ENCODE measurements around the gene PDLIM3.

PDLIM3 gene

DNA sequence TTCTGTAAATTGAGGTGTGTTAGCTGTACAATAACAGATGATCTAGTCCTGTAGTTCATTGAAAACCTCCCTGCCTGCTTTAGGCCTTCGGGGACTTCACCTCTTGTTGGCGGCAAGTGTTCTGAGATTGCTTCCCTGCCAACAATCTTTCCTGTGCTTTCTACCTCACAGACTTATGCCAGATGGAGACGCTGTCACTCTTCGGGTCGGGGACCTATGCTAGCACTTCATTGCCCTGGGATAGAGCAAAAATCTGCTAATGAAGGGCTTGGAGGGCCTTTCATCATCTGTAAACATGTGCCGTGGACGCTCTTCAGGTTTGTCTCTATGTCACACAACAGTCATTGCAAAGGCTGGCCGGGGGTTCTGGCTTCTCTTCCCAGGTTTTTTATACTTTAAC, 4.7 kb upstream of the PDLIM3 start:
- H3K27me3 ChIP-seq (ENCODE audit: insufficient read depth, poor library complexity, severe bottlenecking): peaks cover 17% of the 10 kb centered on the region
- DNase-seq (ENCODE audit: low read depth in 1 of 2, low spot score in 1 of 2): no peak
- no peak overlapping the region for H3K4me3 ChIP-seq (replicated peaks; ENCODE audit: insufficient read depth, low read length)
- TF ChIP-seq, protein P1, sequence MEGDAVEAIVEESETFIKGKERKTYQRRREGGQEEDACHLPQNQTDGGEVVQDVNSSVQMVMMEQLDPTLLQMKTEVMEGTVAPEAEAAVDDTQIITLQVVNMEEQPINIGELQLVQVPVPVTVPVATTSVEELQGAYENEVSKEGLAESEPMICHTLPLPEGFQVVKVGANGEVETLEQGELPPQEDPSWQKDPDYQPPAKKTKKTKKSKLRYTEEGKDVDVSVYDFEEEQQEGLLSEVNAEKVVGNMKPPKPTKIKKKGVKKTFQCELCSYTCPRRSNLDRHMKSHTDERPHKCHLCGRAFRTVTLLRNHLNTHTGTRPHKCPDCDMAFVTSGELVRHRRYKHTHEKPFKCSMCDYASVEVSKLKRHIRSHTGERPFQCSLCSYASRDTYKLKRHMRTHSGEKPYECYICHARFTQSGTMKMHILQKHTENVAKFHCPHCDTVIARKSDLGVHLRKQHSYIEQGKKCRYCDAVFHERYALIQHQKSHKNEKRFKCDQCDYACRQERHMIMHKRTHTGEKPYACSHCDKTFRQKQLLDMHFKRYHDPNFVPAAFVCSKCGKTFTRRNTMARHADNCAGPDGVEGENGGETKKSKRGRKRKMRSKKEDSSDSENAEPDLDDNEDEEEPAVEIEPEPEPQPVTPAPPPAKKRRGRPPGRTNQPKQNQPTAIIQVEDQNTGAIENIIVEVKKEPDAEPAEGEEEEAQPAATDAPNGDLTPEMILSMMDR (IDR thresholded peaks at IDR 0.05; ENCODE audit: insufficient read depth, low read length): no peak
- TF ChIP-seq, protein P2, sequence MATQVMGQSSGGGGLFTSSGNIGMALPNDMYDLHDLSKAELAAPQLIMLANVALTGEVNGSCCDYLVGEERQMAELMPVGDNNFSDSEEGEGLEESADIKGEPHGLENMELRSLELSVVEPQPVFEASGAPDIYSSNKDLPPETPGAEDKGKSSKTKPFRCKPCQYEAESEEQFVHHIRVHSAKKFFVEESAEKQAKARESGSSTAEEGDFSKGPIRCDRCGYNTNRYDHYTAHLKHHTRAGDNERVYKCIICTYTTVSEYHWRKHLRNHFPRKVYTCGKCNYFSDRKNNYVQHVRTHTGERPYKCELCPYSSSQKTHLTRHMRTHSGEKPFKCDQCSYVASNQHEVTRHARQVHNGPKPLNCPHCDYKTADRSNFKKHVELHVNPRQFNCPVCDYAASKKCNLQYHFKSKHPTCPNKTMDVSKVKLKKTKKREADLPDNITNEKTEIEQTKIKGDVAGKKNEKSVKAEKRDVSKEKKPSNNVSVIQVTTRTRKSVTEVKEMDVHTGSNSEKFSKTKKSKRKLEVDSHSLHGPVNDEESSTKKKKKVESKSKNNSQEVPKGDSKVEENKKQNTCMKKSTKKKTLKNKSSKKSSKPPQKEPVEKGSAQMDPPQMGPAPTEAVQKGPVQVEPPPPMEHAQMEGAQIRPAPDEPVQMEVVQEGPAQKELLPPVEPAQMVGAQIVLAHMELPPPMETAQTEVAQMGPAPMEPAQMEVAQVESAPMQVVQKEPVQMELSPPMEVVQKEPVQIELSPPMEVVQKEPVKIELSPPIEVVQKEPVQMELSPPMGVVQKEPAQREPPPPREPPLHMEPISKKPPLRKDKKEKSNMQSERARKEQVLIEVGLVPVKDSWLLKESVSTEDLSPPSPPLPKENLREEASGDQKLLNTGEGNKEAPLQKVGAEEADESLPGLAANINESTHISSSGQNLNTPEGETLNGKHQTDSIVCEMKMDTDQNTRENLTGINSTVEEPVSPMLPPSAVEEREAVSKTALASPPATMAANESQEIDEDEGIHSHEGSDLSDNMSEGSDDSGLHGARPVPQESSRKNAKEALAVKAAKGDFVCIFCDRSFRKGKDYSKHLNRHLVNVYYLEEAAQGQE (IDR thresholded peaks at IDR 0.05; ENCODE audit: insufficient replicate concordance, low read depth): no peak
- no peak for TF ChIP-seq POLR2AphosphoS5 (IDR thresholded peaks at IDR 0.05; ENCODE audit: low read depth)
- H3K27ac ChIP-seq (replicated peaks): no peak overlapping the region

DNA sequence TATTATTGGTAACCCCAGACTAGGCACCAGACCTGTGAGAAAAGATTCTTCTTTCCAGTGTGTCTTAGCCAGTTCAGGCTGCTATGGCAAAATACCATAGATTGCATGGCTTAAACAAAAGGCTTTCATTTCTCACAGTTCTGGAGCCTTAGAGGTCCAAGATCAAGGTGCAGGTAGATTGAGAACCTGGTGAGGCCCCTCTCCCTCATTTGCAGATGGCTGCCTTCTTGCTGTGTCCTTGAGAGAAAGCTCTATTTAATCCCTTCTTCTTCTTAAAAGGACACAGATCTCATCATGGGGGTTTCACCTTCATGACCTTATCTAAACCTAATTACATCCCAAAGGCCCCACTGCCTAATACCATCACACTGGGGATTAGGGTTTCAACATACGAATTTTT, 3.5 kb upstream of the PDLIM3 start:
- no peak overlapping the region for H3K4me3 ChIP-seq (replicated peaks; ENCODE audit: insufficient read depth, low read length)
- TF ChIP-seq, protein P1 (IDR thresholded peaks at IDR 0.05; ENCODE audit: insufficient read depth, low read length): no peak
- TF ChIP-seq POLR2AphosphoS5 (IDR thresholded peaks at IDR 0.05; ENCODE audit: low read depth) (no peak), GABPA (IDR thresholded peaks at IDR 0.05; ENCODE audit: low read depth) (no peak)
- TF ChIP-seq, protein P2 (IDR thresholded peaks at IDR 0.05; ENCODE audit: insufficient replicate concordance, low read depth): no peak
- peaks cover 25% of the 10 kb centered on the region for H3K27me3 ChIP-seq (ENCODE audit: insufficient read depth, poor library complexity, severe bottlenecking)
- DNase-seq (ENCODE audit: low read depth in 1 of 2, low spot score in 1 of 2): no peak
- no peak overlapping the region for H3K27ac ChIP-seq (replicated peaks)

DNA sequence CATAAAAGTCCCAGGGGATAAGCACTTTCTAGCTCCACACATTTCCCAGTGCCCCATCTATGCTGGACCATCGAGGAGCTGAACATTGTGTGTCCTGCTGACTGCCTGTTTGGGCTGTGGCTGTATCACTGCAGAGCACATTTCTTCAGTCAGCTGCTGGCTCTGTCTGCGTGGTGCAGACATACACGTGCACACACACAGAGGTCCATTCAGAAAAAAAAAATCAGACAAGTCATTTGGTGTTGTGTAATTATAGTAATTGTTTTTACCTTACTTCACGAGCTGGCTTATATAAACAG, 1.1 kb upstream of the PDLIM3 start:
- Histone ChIP-seq H3K4me3 (replicated peaks; ENCODE audit: insufficient read depth, low read length) (no peak overlapping the region), H3K27me3 (ENCODE audit: insufficient read depth, poor library complexity, severe bottlenecking) (peaks cover 33% of the 10 kb centered on the region), H3K27ac (replicated peaks) (no peak overlapping the region)
- no peak for DNase-seq (ENCODE audit: low read depth in 1 of 2, low spot score in 1 of 2)
- TF ChIP-seq, protein P2 (IDR thresholded peaks at IDR 0.05; ENCODE audit: insufficient replicate concordance, low read depth): no peak
- TF ChIP-seq POLR2AphosphoS5 (IDR thresholded peaks at IDR 0.05; ENCODE audit: low read depth) (no peak), SPI1 (IDR thresholded peaks at IDR 0.05; ENCODE audit: borderline replicate concordance, low read depth) (no peak), GABPA (IDR thresholded peaks at IDR 0.05; ENCODE audit: low read depth) (no peak)
- TF ChIP-seq, protein P1 (IDR thresholded peaks at IDR 0.05; ENCODE audit: insufficient read depth, low read length): no peak
